Stimulated activated CD4-positive, alpha-beta T cell treated with anti-CD3 and anti-CD28 coated beads, Interleukin-1b, Interleukin-23, amount 100 ng/mL, for 24 hours (primary cell): ENCODE results near the gene MFSD2A.
"Not testable (repeated sequence)": the region's sequence is repeated elsewhere in the genome, so short reads cannot be mapped to it uniquely, and the experiment has no call there.

Experiments
- DNase-seq, 4 experiments: peaks; one replicate each; pipeline ENCODE4 v3.0.0-alpha.2; 2020; ENCODE audit warnings: low read depth in 4 of 4, low spot score in 1 of 4

The MFSD2A gene

DNA sequence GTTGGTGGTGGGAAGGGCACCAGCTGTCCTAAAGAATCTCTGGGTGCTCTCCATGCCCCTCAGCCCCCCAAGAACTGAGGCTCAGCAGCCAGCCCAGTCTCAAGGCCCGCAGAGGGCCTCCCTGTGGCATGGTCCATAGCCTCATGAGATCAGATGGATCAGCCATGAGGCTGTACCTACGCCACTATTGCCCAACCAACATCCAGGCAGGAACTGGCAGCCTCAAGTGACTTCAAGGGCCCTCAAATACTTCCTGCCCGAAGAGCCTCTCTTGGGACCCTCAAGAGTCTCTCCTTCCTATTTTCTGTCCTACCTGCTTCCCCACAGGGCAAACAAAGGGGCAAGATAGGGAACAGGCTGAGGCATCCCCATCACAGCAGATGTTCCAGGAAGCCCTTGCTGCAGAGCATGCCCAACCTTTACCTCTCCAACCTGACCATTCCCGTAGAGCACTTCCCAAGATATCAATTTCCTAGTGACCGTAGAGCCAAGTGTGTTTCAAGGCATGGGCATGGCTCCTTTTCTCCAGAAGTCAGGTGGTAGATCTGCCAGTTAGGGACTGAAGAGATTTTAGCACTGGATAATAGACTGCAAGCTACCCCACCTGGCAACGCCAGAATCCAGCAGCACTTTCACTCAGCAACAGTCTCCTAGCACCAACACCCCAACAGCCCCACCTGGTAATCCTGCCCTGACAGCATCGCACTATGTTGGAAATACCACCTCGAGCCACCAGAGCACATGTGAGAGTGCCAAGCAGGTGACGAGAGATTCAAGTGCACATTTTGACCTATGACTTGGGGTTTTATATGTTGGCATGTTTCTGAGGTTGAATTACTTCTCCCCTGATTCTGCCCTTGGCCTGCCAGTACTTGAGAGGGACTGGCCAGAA lies 13.7 kb upstream of the MFSD2A start:
- no peak for DNase-seq

DNA sequence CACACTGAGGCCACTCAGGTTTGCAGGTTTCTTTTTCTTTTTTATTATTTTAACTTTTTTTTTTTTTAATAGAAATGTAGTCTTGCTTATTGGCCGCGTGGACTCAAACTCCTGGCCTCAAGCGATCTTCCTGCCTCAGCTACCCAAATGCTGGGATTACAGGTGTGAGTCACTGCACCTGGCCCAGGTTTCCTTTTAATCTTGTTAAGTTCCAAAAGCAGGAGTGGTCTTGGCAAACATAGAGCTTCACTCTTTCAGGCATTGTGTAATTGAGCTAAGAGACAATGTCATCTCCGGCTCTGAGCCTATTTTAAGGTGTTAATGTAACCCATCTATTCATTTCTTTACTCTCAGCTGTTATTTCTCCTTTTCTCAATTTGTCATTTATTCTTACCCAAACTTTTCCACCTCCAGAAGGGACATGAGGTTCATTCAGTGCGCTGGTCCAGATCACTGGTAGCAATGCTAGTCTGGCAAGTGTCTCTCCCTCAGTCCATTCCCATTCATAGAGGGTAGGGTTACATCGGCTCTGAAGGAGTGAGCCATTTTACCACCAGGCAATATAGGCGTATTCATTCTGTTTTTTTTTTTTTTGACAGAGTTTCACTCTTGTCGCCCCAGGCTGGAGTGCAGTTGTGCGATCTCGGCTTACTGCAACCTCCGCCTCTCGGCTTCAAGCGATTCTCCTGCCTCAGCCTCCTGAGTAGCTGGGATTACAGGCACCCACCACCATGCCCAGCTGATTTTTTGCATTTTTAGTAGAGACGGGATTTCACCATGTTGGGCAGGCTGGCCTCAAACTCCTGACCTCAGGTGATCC lies 11.3 kb upstream of the MFSD2A start:
- DNase-seq = no peak

DNA sequence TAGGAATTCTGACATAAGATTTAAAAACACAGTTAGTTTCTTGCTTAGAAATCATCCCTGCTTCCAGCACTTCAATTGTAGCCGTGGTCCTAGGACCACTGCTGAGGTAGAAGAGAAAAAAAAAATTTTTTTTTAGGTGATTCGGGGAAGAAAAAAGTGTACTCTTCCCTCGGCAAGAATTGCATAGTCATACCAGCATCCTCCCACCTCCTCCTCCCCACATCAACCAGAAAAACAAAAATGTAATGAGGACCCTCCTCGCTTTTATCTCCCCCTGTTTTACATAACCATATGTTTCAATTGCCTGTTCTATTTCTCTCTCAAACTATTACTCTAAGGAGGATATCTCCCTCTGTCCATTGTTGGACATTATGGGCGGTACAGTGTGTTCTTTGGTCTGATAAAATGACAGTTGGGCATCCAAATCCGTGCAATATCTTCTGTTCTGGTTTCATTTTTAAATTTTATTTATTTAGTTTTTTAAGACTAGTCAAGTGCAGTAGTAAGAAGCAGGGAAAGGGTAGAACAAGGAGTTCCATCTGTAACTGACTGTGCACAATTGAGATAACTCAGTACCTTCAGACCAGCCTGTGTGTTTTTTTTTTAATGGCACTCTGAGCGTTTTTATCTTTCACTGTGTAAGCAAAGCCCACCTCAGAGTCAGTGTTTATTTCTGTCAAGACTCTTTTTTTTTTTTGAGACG lies 10.4 kb upstream of the MFSD2A start:
- no peak for DNase-seq

DNA sequence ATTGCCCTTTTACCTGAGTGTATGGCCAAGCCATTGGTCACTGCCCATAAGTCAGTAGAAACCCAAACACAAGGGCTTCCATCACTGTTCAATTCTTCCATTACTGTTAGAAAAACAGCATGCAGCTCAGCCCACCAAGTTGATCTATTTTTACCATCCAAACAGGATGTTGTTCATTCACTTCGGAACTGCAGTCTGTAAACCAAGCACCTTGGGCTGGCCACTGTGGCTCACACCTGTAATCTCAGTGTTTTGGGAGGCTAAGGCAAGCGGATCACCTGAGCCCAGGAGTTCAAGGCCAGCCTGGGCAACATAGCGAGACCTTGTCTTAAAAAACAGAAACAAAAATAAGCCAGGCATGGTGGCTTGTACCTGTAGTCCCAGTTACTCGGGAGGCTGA lies 8.7 kb upstream of the MFSD2A start:
- DNase-seq = no peak

DNA sequence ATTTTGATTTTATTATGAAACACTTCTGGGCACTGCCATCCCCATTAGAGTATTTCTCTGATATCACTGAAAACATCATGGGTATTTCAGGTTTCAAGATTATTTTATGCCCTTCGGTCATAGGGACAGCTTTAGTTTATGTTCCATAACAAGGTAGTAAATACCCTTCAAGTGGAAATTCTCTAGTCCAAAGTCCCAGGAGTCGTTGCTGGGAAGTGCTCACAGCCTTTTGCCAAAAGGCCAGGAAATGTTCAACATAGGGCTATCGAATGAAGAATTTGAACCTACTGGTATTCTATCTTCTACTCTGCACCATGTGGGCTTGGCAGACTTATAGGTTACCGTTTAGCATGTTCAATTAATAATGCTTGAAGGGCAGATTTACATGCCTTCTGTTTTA lies 7.7 kb upstream of the MFSD2A start:
- DNase-seq = no peak

DNA sequence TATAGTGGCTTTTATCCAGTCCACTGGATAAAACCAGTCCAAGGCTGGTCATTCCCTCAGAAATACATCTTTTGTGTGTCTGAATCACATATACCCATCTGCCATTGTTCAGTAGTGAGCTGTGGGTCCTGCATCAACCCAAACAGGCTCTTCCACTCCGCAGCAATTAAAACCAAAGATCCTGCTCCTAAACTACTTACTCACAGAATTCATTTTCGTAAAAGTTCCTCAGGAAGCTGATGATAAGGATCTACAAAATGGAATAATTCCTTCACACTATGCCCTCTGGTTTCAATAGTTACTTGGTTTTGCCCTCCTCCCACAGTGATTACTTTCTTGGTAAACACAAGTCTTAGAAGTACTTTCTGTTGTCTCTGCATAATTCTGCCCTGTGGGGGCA lies 5.1 kb upstream of the MFSD2A start:
- DNase-seq = no peak

DNA sequence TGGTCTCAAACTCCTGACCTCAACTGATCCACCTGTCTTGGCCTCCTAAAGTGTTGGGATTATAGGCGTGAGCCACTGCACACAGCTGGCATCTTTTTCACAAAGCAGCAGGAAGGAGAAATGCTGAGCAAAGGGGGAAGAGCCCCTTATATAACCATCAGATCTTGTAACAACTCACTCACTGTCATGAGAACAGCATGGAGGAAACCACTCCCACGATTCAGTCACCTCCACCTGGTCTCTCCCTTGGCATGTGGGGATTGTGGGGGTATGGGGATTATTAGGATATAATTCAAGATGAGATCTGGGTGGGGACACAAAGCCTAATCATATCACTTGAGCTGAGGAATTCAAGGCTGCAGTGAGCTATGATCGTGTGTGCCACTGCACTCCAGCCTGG lies 3.0 kb upstream of the MFSD2A start:
- no peak for DNase-seq

DNA sequence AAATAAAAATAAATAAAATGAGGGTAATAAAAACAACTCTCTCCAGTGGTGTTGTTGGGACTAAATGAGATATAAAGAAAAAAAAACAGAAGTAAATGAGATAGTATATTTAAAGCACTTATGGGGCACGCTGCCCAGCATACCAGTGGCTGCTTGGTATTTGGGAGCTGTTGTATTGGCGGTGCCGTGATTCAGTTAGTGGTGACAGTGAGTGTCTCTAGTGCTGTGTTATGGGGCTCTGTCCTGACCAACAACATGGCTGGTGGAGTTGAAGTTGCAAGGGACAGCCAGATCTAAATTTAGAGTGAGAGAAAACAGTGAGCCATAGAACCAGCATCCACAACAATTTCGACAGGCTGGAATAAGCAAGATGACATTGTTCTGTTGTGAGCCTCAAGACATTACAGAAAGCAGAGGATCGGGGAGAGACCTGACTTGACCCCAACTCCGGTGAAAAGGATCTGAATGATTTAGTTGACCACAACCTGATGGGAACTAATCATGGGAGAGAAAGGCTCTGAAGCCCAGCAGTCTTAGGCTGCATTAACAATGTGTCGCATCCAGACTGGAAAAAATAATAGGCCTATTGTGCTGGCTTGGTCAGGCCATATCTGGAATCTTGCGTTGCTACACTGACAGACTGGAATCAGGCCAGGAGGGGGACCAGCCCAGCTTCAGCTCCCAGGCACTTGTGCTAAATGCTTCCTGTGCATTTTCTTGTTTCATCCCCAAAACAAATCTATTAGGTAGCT lies 2.4 kb upstream of the MFSD2A start:
- DNase-seq = no peak

DNA sequence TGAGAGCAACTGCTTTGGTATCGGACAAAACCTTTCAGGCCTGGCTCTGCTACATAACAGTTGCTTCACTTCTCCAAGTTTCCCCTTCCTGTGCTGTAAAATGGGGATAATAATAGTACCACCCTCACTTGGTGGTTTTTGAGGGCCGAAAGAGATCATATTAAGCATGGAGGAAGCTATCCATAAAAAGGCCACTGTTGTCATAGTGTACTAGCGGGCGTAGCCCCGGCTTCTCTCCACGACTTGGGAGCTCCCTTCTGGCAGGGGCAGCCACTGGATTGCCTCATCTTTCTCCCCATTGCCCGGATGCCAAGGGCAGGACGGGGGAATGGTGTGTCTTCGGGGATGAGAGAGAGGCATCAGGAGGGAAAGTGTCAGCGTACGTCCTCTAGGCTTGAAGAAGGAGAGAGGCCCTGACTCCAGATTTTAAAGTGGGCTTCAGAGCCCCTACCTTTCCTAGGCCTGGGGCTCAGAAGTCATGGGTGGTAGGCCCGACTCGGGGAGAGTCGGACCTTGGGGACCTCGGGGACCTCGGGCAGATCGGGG lies 548 bp upstream of the MFSD2A start:
- no peak for DNase-seq

DNA sequence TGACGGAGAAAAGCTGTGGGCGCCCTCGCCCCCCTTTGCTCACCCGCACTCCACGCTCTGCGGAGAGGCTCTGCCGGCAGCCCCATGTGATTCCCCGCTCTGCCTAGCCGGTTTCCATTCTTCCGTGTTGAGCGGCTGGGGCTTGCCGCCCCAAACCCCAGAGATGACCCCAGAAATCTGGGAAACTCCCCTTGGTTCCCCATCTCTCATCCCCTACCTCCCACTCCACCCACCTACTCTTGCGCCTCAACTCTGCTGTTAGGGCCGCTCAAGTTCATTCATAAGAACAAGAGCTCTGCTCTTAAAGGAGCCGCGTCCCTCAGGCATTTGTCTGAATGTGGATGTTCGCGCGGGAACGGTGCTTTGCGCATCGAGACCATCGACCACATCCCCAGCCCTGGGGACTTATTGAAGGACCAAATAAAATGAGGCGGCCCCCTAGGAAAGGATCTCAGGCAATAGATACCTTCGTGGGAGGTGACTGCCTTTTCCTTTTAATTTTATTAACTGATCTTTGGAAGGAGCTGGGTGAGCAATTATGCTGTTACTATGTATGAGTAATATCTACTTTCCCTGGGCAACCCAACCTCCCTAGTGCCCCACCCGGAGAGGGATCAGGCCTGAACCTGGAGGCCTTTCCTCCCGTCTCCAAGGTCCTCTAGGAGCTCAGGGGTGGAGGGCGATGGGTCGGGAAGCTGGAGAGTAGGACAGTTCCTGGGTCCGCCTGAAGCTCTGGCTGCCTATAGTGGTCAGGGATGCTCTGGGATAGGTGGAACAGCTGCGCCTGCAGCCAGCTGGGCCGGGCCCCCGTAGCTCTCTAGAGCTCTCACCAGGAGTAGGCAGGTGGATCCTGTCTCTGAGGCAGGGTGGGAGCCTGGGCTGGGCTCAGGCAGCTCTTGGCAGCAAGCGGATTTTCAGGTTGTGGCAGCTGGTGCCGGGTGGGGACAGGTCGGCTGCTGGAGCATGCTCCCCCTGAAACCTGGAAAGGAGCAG lies 898 bp downstream of the MFSD2A start:
- DNase-seq = peak in 3 of 4 experiments; percentile 21 to 66 (median 40)

DNA sequence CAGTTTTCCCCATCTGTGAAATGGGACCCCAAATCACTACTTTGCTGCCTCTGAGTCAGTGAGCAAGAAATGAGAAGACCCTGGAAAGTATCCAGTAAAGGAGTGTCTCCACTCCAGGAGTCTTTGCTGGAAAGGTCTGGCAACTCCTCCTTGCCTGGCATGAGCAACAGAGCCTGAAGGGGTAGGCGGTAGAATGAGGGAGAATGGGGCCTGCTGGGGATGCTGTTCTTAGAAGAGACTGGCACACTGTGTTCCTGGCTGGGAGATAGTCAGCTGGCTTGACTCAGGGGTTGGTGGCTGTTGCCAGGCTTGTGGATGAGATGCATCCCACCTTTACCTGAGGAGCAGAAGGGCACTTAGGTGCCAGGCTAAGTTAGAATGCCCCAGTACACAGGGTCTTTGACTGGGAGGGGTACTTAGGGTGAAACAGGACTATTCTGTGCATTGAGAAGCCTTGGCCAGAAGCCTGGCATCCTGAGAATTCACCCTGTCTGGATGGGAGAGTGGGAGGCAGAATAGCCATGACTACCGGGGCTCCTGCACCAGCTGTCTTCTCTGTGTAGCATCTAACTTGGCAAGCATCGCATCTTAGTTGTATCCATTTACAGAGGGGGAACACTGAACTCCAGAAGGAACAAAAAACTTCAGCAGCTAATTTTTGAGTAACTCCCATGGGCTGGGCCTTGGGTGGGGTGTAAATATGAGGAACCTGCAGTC lies 2.5 kb downstream of the MFSD2A start:
- no peak for DNase-seq

DNA sequence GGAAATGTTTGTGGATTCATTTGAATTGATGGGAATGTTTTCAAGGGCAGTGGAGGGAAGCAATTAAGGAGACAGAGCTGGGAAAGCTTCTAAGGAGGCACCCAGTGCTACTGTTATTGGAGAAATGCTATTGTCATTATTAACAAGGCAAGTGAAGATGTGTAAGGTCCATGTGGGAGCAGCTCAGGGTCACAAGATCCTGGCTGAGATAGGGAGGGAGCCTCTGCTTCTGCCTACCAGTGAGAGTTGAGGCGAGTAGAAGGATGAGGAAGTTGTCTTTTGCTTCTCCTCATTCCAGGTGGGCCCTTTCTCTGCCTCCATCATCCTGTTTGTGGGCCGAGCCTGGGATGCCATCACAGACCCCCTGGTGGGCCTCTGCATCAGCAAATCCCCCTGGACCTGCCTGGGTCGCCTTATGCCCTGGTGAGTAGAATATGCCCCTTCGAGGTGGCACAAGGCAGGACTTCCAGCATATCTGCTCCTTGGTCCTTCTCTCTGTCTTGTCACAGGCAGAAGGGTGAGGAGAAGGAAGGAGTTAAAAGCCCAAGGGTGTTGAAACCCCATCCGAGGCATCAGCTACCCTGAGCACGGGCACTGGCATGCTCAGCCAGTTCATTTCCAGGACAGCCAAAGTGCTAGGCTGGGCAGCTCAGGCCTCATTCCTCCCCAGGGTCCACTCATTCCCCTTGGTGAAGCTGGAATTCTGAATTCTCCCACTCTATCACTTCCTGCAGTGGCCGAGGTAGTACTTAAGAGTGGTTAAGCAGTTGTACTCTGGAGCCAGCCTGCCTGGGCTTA lies 3.7 kb downstream of the MFSD2A start:
- DNase-seq = no peak

DNA sequence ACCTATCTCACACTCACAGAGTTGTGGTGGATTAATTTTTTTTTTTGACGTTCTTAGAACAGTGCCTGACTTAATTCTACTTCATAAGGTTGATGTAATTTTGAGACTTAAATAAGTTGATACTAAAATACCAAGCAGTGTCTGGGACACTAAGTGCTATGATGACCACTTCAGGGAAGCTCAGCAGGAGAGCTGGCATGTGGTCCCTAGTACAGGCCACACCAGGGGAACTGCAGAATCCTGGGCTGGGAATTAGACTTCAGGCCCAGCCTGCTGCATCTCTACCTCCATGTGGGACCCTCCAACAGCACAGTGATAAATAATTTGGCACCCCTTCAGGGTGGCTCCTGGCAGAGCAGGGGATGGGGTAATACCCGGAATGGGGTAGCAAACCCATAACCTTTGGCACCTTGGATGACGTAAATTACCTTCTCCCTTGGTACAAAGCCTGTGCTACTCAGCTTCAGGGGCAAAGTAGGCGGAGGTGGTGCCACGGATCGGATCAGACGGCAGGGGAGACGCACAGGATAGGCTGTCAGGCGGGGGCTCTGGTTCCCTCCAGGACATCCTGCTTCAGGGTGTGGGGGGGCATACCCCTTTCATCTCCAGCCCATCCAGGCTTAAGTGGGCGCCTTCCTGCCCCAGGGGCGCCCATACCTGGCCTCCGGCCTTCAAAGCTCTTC lies 4.8 kb downstream of the MFSD2A start:
- no peak for DNase-seq

DNA sequence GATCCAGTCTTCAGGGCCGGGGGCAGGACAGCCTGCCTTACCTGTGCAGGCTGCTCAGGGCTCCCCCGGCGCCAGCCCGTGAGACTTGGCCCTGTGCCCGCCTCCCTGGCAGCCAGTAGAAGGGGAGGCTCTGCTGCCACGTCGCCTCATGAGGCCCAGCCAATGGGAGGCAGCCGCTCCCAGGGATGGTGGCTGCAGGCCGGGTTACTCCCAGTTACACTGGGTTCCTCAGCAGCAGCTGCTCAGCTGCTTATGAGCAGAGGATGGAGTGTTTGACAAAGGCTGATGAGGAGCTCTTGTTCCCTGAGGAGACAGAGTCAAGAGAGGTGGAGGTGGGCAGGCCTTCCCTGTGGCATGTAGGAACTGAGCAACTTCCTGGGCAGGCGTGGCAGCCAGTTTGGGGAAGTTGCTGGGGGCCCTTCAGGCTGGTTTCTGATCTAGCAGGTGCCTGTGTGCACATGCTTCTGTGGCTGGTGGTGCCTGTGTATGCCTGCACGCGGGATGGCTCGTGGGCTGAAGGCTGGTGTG lies 5.5 kb downstream of the MFSD2A start:
- DNase-seq = no peak

DNA sequence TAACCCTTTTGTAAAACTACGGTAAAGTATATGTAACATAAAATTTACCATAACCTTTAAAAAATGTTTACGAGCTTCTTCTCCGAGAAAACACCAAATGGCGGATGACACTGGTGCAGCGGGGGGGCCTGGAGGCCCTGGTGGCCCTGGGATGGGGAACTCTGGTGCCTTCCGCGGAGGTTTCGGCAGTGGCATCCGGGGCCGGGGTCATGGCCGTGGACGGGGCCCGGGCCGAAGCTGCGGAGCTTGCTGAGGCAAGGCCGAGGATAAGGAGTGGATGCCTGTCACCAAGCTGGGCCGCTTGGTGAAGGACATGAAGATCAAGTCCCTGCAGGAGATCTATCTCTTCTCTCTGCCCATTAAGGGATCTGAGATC lies 7.5 kb downstream of the MFSD2A start:
- DNase-seq = no peak

DNA sequence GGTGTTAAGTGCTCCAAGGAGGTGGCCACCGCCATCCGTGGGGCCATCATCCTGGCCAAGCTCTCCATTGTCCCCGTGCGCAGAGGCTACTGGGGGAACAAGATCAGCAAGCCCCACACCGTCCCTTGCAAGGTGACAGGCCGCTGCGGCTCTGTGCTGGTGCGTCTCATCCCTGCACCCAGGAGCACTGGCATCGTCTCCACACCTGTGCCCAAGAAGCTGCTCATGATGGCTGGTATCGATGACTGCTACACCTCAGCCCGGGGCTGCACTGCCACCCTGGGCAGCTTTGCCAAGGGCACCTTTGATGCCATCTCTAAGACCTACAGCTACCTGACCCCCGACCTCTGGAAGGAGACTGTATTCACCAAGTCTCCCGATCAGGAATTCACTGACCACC lies 8.0 kb downstream of the MFSD2A start:
- DNase-seq = not testable (repeated sequence)

DNA sequence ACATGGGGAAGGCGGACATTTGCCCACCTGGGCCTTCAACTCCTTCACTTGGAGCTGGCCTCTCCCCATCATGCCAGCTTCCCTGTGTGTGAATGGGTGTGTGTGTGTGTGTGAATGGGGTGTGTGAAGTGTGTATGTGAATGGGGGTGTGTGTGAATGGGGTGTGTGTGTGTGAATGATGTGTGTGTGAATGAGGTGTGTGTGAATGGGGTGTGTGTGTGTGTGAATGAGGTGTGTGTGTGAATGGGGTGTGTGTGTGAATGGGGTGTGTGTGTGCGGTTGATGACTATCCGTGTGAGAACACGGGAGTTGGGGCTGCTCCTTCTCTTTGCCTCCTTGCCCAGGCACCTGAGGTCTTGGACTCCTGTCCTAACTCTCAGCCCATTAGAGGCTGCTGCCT lies 9.6 kb downstream of the MFSD2A start:
- DNase-seq = no peak
